Left lung (tissue), 10 donors: ENCODE results near the gene KLRK1. TPM values are rescaled to one million over a fixed set of nuclear protein-coding genes. Genes with fewer than 3 reads are reported as not detected.
"Not testable (repeated sequence)": the region's sequence is repeated elsewhere in the genome, so short reads cannot be mapped to it uniquely, and the experiment has no call there.

Source experiments
- ATAC-seq: fragments of 200-7000 bp; cut with Tn5 transposase; one replicate; pipeline ENCODE4 v1.9.1; 2020; ENCODE audit warnings: moderate library complexity
- DNase-seq, 4 donors: peaks; one replicate each; pipeline ENCODE4 v3.0.0-alpha.2; 2013 to 2020
- H3K27ac ChIP-seq, 2 donors: fragments of 200-600 bp; sonication (generic) in 1 of 2; one replicate each; pipeline versions ENCODE4 v1.5.0 to v1.8.0; 2020 to 2021
- H3K27me3 ChIP-seq, 2 donors: fragments of 200-600 bp; sonication (generic) in 1 of 2; one replicate each; pipeline versions ENCODE4 v1.5.0 to v1.8.0; 2020 to 2021
- H3K36me3 ChIP-seq, 2 donors: fragments of 200-600 bp; sonication (generic) in 1 of 2; one replicate each; pipeline versions ENCODE4 v1.5.0 to v1.8.0; 2020 to 2021
- H3K4me1 ChIP-seq, 2 donors: fragments of 200-600 bp; one replicate each; pipeline ENCODE4 v1.8.0; 2021
- H3K4me3 ChIP-seq, 2 donors: fragments of 200-600 bp; sonication (generic) in 1 of 2; one replicate each; pipeline versions ENCODE4 v1.5.0 to v1.8.0; 2020 to 2021; ENCODE audit warnings: mild to moderate bottlenecking in 1 of 2
- H3K9me3 ChIP-seq, 2 donors: fragments of 200-600 bp; sonication (generic) in 1 of 2; one replicate each; pipeline versions ENCODE4 v1.5.0 to v1.8.0; 2020 to 2021
- intact Hi-C, 2 donors: fragments of 100-400 bp; cut with DNase I; formaldehyde crosslinking; loops; one replicate each; pipeline versions ENCODE4 v1.11.2 to v1.14.2; 2022
- polyA plus RNA-seq, 6 donors: library from polyadenylated mRNA; unstranded; fragments of 120-200 nt; gene quantifications; one replicate each; pipeline ENCODE4 v1.2.1, GENCODE V29; 2013; ENCODE audit not compliant: insufficient read length in 6 of 6
- total RNA-seq, 2 donors: library from RNA; stranded (reverse); fragmentation: NEBNext Ultra II Directional; extraction: Animal tissue kit (Norgen Biotek cat#: 25700); gene quantifications; one replicate each; pipeline ENCODE4 v1.2.1, GENCODE V29; 2021
- TF ChIP-seq, protein P1 (sequence below), 2 donors: fragments of 200-600 bp; sonication (generic) in 1 of 2; IDR thresholded peaks; one replicate each; pipeline versions ENCODE4 v1.5.0 to v1.8.0; 2021; ENCODE audit warnings: antibody characterized with exemption in 2 of 2
- donor health status: DM: no; HTN: yes; CAD: no.
- donor health status: DM: no; HTN: no; CAD: no.

The KLRK1 gene
- total and polyA plus RNA-seq, 8 donors = 0.70 to 4.9 (median 2.0) TPM

DNA sequence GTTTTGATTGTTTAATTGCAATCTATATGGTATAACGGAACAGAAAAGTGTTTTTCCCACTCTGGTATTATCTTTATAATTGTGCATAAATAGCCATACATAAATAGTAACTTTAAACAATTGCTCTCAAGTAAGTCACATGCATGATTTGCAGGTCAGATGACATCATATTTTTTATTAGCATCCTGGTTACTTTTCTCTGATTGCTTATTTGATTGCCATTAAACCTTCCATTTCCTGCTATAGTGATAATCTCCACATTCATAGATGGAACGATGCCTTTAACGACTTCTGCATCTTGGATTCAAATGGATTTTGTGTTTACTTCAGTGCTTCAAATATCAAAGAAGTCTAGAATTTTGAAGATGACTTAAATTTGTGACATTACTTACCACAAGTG lies 3.5 kb upstream of the KLRK1 start:
- Histone ChIP-seq H3K27me3 (no peaks in the 10 kb centered on the region), H3K4me3 (no peak overlapping the region), H3K4me1 (peaks cover 0 to 23% of the 10 kb centered on the region in 2 donors), H3K27ac (no peak overlapping the region), H3K9me3 (no peaks in the 10 kb centered on the region), H3K36me3 (no peaks in the 10 kb centered on the region)
- ATAC-seq (no peak), DNase-seq (no peak)
- intact Hi-C loops = no loop called here
- TF ChIP-seq, protein P1, sequence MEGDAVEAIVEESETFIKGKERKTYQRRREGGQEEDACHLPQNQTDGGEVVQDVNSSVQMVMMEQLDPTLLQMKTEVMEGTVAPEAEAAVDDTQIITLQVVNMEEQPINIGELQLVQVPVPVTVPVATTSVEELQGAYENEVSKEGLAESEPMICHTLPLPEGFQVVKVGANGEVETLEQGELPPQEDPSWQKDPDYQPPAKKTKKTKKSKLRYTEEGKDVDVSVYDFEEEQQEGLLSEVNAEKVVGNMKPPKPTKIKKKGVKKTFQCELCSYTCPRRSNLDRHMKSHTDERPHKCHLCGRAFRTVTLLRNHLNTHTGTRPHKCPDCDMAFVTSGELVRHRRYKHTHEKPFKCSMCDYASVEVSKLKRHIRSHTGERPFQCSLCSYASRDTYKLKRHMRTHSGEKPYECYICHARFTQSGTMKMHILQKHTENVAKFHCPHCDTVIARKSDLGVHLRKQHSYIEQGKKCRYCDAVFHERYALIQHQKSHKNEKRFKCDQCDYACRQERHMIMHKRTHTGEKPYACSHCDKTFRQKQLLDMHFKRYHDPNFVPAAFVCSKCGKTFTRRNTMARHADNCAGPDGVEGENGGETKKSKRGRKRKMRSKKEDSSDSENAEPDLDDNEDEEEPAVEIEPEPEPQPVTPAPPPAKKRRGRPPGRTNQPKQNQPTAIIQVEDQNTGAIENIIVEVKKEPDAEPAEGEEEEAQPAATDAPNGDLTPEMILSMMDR (IDR thresholded peaks at IDR 0.05) = no peak

DNA sequence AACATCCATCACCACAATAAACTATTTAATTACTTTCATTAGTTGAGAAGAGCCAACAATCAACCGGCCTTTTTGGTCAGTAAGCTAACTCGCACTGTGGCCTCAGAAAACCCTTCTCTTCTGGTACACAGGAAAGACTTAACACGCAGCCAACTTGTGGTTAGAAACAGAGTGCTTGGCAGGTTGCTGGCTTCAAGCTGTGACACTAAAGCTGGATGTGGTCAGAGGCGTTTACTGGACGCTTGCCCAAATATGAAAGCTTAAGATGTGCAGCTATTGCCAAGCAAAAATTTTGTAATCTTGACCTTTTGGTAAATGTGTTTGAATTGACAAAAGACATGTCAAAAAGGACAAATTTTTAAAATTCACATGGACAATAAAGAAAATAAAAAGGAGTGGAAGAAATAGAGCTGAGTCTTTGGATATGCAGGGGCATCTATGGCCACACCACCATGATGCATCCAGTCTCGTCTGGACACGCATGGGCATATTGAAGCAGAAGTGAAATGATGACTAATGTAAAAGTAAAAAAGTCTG lies 2.6 kb upstream of the KLRK1 start:
- no peak overlapping the region for H3K27ac ChIP-seq
- H3K27me3 ChIP-seq = no peaks in the 10 kb centered on the region
- H3K36me3 ChIP-seq = no peaks in the 10 kb centered on the region
- ATAC-seq (peak; percentile 89), DNase-seq (peak in 3 of 4 donors; percentile 22 to 64 (median 57))
- TF ChIP-seq, protein P1 (IDR thresholded peaks at IDR 0.05) = no peak
- no peaks in the 10 kb centered on the region for H3K9me3 ChIP-seq
- intact Hi-C loops = no loop called here
- no peak overlapping the region for H3K4me3 ChIP-seq
- peaks cover 0 to 23% of the 10 kb centered on the region in 2 donors for H3K4me1 ChIP-seq

DNA sequence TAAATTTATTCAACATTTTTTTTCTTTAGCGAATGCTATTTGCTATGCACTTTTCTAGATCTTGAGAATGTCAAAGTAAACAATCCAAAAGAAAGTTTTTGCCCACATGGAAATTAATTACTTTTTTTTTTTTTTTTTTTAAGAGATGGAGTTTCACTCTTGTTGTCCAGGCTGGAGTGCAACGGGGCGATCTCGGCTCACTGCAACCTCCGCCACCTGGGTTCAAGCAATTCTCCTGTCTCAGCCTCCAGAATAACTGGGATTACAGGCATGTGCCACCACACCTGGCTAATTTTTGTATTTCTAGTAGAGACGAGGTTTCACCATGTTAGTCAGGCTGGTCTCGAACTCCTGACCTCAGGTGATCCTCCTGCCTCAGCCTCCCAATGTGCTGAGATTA lies 1.1 kb upstream of the KLRK1 start:
- H3K4me1 ChIP-seq = peaks cover 0 to 22% of the 10 kb centered on the region in 2 donors
- DNase-seq, H3K9me3 ChIP-seq, H3K27me3 ChIP-seq, H3K36me3 ChIP-seq, intact Hi-C loops, H3K27ac ChIP-seq, H3K4me3 ChIP-seq, ATAC-seq: not testable (repeated sequence)

DNA sequence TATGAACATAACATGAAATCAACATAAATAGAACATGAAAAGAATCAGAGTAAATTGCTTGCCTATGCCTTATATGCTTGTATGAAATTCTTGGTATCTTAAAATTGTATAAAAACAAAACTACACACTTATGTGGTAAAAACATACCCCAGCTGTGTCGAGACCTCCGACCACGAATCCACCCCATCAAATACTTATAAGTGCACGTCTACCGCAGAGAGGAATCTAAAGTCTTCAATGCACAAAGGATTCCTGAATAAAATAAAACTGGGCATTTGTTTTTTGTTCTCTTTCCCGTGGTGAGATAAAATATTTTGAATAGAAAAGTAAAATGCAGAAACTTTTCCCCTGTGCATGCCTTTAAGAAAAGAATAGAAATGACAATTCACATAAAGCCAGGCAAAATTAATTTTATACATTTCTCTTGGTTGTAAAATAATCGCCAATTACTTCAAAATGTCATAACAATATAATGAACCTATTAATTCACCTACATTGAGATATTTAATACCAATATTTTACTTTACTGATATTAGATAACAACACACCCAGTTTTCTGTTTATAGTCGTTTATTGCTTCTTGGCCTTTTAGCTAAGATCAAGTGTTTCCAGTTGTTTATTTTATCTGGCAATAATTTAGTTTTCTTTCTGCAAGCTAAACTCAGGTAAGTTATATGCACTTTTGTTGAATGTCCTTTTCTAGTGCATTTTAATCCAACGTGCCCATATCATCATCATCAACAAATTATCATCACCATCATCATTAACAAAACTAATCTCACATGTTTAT lies 1.0 kb downstream of the KLRK1 start:
- H3K4me1 ChIP-seq = peaks cover 0 to 11% of the 10 kb centered on the region in 2 donors
- DNase-seq (no peak), ATAC-seq (no peak)
- no peak overlapping the region for H3K27ac ChIP-seq
- intact Hi-C loops = no loop called here
- H3K36me3 ChIP-seq = no peaks in the 10 kb centered on the region
- TF ChIP-seq, protein P1 (IDR thresholded peaks at IDR 0.05) = no peak
- H3K9me3 ChIP-seq = no peaks in the 10 kb centered on the region
- H3K4me3 ChIP-seq = no peak overlapping the region
- no peaks in the 10 kb centered on the region for H3K27me3 ChIP-seq

DNA sequence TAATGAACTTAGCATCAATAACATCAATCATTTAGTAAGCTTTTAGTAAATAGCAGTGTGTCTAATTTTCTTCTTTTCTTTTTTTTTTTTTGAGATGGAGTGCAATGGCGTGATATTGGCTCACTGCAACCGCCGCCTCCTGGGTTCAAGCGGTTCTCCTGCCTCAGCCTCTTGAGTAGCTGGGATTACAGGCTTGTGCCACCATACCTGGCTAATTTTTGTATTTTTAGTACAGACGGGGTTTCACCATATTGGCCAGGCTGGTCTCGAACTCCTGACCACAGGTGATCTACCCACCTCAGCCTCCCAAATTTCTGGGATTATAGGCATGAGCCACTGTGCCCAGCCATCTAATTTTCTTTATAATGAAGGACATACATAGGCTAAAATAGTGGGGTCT lies 2.3 kb downstream of the KLRK1 start:
- DNase-seq, H3K4me1 ChIP-seq, intact Hi-C loops, H3K9me3 ChIP-seq, ATAC-seq, H3K27ac ChIP-seq, H3K27me3 ChIP-seq, H3K36me3 ChIP-seq: not testable (repeated sequence)
- peak overlapping the region in 1 of 2 donors; percentile 1 for H3K4me3 ChIP-seq

DNA sequence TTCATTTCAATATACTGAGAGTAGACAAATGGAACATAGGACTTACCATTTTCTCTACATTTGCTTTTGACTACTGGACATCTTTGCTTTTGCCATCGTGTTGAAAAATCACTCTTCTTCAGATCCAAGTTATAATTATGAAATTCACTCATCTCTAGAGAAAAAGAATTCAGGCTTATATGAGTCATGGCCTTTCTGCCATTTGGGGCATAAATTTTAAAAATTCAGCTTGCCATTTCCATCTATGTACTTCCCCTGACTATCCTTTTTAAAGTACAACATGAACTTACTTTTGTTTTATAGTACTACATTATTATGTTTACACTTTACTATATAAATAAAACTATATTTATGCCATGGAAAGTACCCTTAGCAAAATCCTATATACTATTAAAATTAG lies 3.0 kb downstream of the KLRK1 start:
- TF ChIP-seq, protein P1 (IDR thresholded peaks at IDR 0.05) = no peak
- ATAC-seq = no peak
- Histone ChIP-seq H3K27ac (no peak overlapping the region), H3K36me3 (no peaks in the 10 kb centered on the region), H3K27me3 (no peaks in the 10 kb centered on the region), H3K4me3 (no peak overlapping the region), H3K9me3 (no peaks in the 10 kb centered on the region), H3K4me1 (peaks cover 0 to 2% of the 10 kb centered on the region in 2 donors)
- DNase-seq = no peak
- intact Hi-C loops = no loop called here
